IMR-90 (cell line): ENCODE results near the gene SLCO2B1. TPM values are rescaled to one million over a fixed set of nuclear protein-coding genes. Genes with fewer than 3 reads are reported as not detected.

Experiments
- ATAC-seq: fragments of 200-7000 bp; cut with Tn5 transposase; 2 replicates; pipeline ENCODE4 v1.9.1; 2020; ENCODE audit warnings: low read depth, mild to moderate bottlenecking, moderate library complexity
- BruUV-seq: library from RNA; stranded (reverse); fragments of 400-500 nt; replicated peaks from 2 replicates; lab custom pipeline; 2021; lab: Mats Ljungman, UMichigan
- CTCF ChIA-PET: fragments of 300-600 bp; formaldehyde crosslinking; extraction: SDS; loops from one replicate; lab custom pipeline; 2021; ENCODE audit warnings: antibody characterized with exemption; lab: Yijun Ruan, JAX
- POLR2A ChIA-PET: fragments of 300-600 bp; sonication (Branson Sonifier 250); formaldehyde crosslinking; loops from one replicate; lab custom pipeline; 2022; ENCODE audit warnings: antibody characterized with exemption; ENCODE audit not compliant: unreplicated experiment; lab: Charles Lee
- DNase-seq: peaks from one replicate; pipeline ENCODE4 v3.0.0; 2013
- H2AFZ ChIP-seq: replicated peaks from 2 replicates; pipeline ENCODE3; 2013; ENCODE audit warnings: low read length, mild to moderate bottlenecking; ENCODE audit not compliant: poor library complexity
- H2AK5ac ChIP-seq: 2 replicates; pipeline ENCODE4 v1.6.1; 2013; ENCODE audit warnings: low read depth, low read length, inconsistent platforms
- H2AK9ac ChIP-seq: replicated peaks from 2 replicates; pipeline ENCODE3; 2013; ENCODE audit warnings: mild to moderate bottlenecking, low read depth, low read length, moderate library complexity; ENCODE audit not compliant: poor library complexity
- H2BK120ac ChIP-seq: 2 replicates; pipeline ENCODE4 v1.6.1; 2013; ENCODE audit warnings: low read depth, low read length, inconsistent platforms
- H2BK15ac ChIP-seq: 3 replicates; pipeline ENCODE4 v1.6.1; 2013; ENCODE audit warnings: low read depth, low read length, inconsistent platforms
- H2BK20ac ChIP-seq: 2 replicates; pipeline ENCODE4 v1.6.1; 2013; ENCODE audit warnings: low read depth, mild to moderate bottlenecking, inconsistent platforms, low read length, moderate library complexity
- H2BK5ac ChIP-seq: 2 replicates; pipeline ENCODE4 v1.6.1; 2013; ENCODE audit warnings: mild to moderate bottlenecking, low read depth, low read length, inconsistent platforms; ENCODE audit not compliant: poor library complexity, severe bottlenecking
- H3K14ac ChIP-seq: replicated peaks from 2 replicates; pipeline ENCODE4 v1.6.1; 2013; ENCODE audit warnings: low read depth, low read length, inconsistent platforms
- H3K18ac ChIP-seq: 2 replicates; pipeline ENCODE4 v1.6.1; 2013; ENCODE audit warnings: low read depth, low read length, control low read depth
- H3K23ac ChIP-seq: 2 replicates; pipeline ENCODE4 v1.6.1; 2013; ENCODE audit warnings: low read depth, low read length, inconsistent platforms
- H3K27ac ChIP-seq: 2 replicates; pipeline ENCODE4 v1.5.1; 2013; ENCODE audit warnings: mild to moderate bottlenecking, control low read depth, low read length; ENCODE audit not compliant: insufficient read depth
- H3K27me3 ChIP-seq: 2 replicates; pipeline ENCODE4 v1.6.1; 2013; ENCODE audit warnings: low read length; ENCODE audit not compliant: control insufficient read depth, insufficient read depth
- H3K36me3 ChIP-seq: 2 replicates; pipeline ENCODE4 v1.6.1; 2013; ENCODE audit warnings: low read length, mixed read lengths; ENCODE audit not compliant: control insufficient read depth, insufficient read depth
- H3K4ac ChIP-seq: 2 replicates; pipeline ENCODE4 v1.6.1; 2013; ENCODE audit warnings: low read depth, low read length, inconsistent platforms
- H3K4me1 ChIP-seq: 2 replicates; pipeline ENCODE4 v1.6.1; 2013; ENCODE audit warnings: low read length, mixed read lengths; ENCODE audit not compliant: control insufficient read depth, insufficient read depth
- H3K4me2 ChIP-seq: 2 replicates; pipeline ENCODE4 v1.6.1; 2013; ENCODE audit warnings: low read depth, mild to moderate bottlenecking, control low read depth, low read length, moderate library complexity
- H3K4me3 ChIP-seq: 2 replicates; pipeline ENCODE4 v1.5.1; 2013; ENCODE audit warnings: low read depth, mild to moderate bottlenecking, control low read depth, low read length, moderate library complexity; ENCODE audit not compliant: insufficient read depth
- H3K56ac ChIP-seq: 2 replicates; pipeline ENCODE4 v1.6.1; 2013; ENCODE audit warnings: low read length, inconsistent platforms; ENCODE audit not compliant: insufficient read depth; ENCODE audit errors: extremely low read depth
- H3K79me1 ChIP-seq, 2 experiments: 2 replicates each; pipeline ENCODE4 v1.6.1; 2013; ENCODE audit warnings: low read length in 2 of 2, inconsistent platforms in 1 of 2, low read depth in 1 of 2
- H3K9ac ChIP-seq: 2 replicates; pipeline ENCODE4 v1.6.1; 2013; ENCODE audit warnings: low read depth, low read length, control low read depth
- H3K9me1 ChIP-seq: 2 replicates; pipeline ENCODE4 v1.6.1; 2013; ENCODE audit warnings: low read length, inconsistent platforms; ENCODE audit not compliant: insufficient read depth
- H3K9me3 ChIP-seq: 2 replicates; pipeline ENCODE4 v1.6.1; 2013; ENCODE audit warnings: low read length; ENCODE audit not compliant: control insufficient read depth, insufficient read depth
- H4K20me1 ChIP-seq: 2 replicates; pipeline ENCODE4 v1.6.1; 2013; ENCODE audit warnings: low read length, inconsistent platforms; ENCODE audit not compliant: insufficient read depth
- H4K5ac ChIP-seq: 2 replicates; pipeline ENCODE4 v1.6.1; 2013; ENCODE audit warnings: mild to moderate bottlenecking, low read depth, low read length, control low read depth
- H4K8ac ChIP-seq, 2 experiments: 2 replicates each; pipeline ENCODE4 v1.6.1; 2013; ENCODE audit warnings: low read depth in 2 of 2, low read length in 2 of 2, control low read depth in 1 of 2, inconsistent platforms in 1 of 2
- H4K91ac ChIP-seq: 2 replicates; pipeline ENCODE4 v1.6.1; 2013; ENCODE audit warnings: low read depth, low read length, inconsistent platforms; ENCODE audit not compliant: insufficient read depth
- BHLHE40 ChIP-seq: fragments of 150-350 bp; IDR thresholded peaks from 2 replicates; pipeline ENCODE4 v1.6.1; 2016; ENCODE audit warnings: mild to moderate bottlenecking, low read depth, low read length
- CEBPB ChIP-seq: IDR thresholded peaks from 2 replicates; pipeline ENCODE4 v1.6.1; 2012; ENCODE audit warnings: low read depth, low read length, improper control_type of control experiment
- CHD1 ChIP-seq: IDR thresholded peaks from 2 replicates; pipeline ENCODE4 v1.6.1; 2012; ENCODE audit warnings: low read depth, low read length, improper control_type of control experiment
- FOS ChIP-seq: fragments of 150-350 bp; IDR thresholded peaks from 2 replicates; pipeline ENCODE4 v1.6.1; 2016; ENCODE audit warnings: low read depth, low read length
- MAFK ChIP-seq: IDR thresholded peaks from 2 replicates; pipeline ENCODE4 v1.6.1; 2012; ENCODE audit warnings: low read depth, low read length, improper control_type of control experiment
- MAZ ChIP-seq: IDR thresholded peaks from 2 replicates; pipeline ENCODE4 v1.6.1; 2012; ENCODE audit warnings: low read depth, mild to moderate bottlenecking, low read length, improper control_type of control experiment, moderate library complexity, borderline replicate concordance
- MXI1 ChIP-seq: IDR thresholded peaks from 2 replicates; pipeline ENCODE4 v1.6.1; 2012; ENCODE audit warnings: low read depth, mild to moderate bottlenecking, low read length, moderate library complexity, borderline replicate concordance
- NFE2L2 ChIP-seq: fragments of 150-350 bp; IDR thresholded peaks from 2 replicates; pipeline ENCODE4 v1.6.1; 2016; ENCODE audit warnings: low read depth, mild to moderate bottlenecking, low read length
- POLR2A ChIP-seq: IDR thresholded peaks from 2 replicates; pipeline ENCODE4 v1.6.1; 2012; ENCODE audit warnings: mild to moderate bottlenecking, low read depth, low read length
- RAD21 ChIP-seq: IDR thresholded peaks from 2 replicates; pipeline ENCODE4 v1.6.1; 2012; ENCODE audit warnings: low read length, improper control_type of control experiment
- RCOR1 ChIP-seq: IDR thresholded peaks from 2 replicates; pipeline ENCODE4 v1.6.1; 2012; ENCODE audit warnings: mild to moderate bottlenecking, low read length, improper control_type of control experiment; ENCODE audit not compliant: insufficient replicate concordance
- RFX5 ChIP-seq: IDR thresholded peaks from 2 replicates; pipeline ENCODE4 v1.8.0; 2012; ENCODE audit warnings: low read depth, mild to moderate bottlenecking, low read length, moderate library complexity
- SMC3 ChIP-seq: fragments of 150-350 bp; IDR thresholded peaks from 2 replicates; pipeline ENCODE4 v1.6.1; 2016; ENCODE audit warnings: low read depth, mild to moderate bottlenecking, antibody characterized with exemption, low read length, moderate library complexity
- WGBS, 2 experiments: methylation state at CpG; one replicate each; pipeline versions ENCODE4 v1.1.5 to v1.1.7; 2013; ENCODE audit warnings: missing lambda C conversion rate in 2 of 2; ENCODE audit not compliant: insufficient read length in 1 of 2; ENCODE audit errors: extremely low coverage in 2 of 2; 5-methylcytosine and 5-hydroxymethylcytosine counted together
- dilution Hi-C: fragments of 300-500 bp; cut with HindIII; formaldehyde crosslinking; loops from one replicate; pipeline ENCODE4 v1.14.3; 2018; ENCODE audit warnings: low sequenced_read_pairs; ENCODE audit not compliant: unreplicated experiment
- in situ Hi-C: fragments of 300-500 bp; cut with MboI; formaldehyde crosslinking; loops from 3 replicates; pipeline ENCODE4 v1.14.3; 2019; ENCODE audit warnings: low sequenced_read_pairs, inconsistent platforms, mixed read lengths
- intact Hi-C: fragments of 100-400 bp; cut with micrococcal nuclease; formaldehyde crosslinking; loops from 2 replicates; pipeline ENCODE4 v1.10.0; 2022
- polyA plus RNA-seq, 3 experiments: library from polyadenylated mRNA; depleted of rRNA; stranded (reverse); fragments of >200 nt; gene quantifications; 2 replicates each; pipeline ENCODE4 v1.2.3, GENCODE V29; 2012; ENCODE audit warnings: low replicate concordance in 1 of 3
- total RNA-seq: library from RNA; depleted of rRNA; stranded (reverse); fragments of >200 nt; gene quantifications from 2 replicates; pipeline ENCODE4 v1.2.3, GENCODE V29; 2012
- TF ChIP-seq, protein P1 (sequence below): conservative IDR thresholded peaks from 2 replicates; pipeline ENCODE4 v1.5.1; 2012; ENCODE audit warnings: mild to moderate bottlenecking, low read depth, low read length, improper control_type of control experiment
- TF ChIP-seq, protein P2 (sequence below): fragments of 150-350 bp; IDR thresholded peaks from 2 replicates; pipeline ENCODE4 v1.6.1; 2017; ENCODE audit warnings: mild to moderate bottlenecking, antibody characterized with exemption, low read length, low read depth
- TF ChIP-seq, protein P3 (sequence below): fragments of 150-350 bp; IDR thresholded peaks from 2 replicates; pipeline ENCODE4 v1.6.1; 2016; ENCODE audit warnings: low read depth, mild to moderate bottlenecking, low read length, moderate library complexity, borderline replicate concordance

Gene SLCO2B1
- total and polyA plus RNA-seq, 2 of the 4 experiments (the other 2 are of a cell fraction), result not detected

DNA sequence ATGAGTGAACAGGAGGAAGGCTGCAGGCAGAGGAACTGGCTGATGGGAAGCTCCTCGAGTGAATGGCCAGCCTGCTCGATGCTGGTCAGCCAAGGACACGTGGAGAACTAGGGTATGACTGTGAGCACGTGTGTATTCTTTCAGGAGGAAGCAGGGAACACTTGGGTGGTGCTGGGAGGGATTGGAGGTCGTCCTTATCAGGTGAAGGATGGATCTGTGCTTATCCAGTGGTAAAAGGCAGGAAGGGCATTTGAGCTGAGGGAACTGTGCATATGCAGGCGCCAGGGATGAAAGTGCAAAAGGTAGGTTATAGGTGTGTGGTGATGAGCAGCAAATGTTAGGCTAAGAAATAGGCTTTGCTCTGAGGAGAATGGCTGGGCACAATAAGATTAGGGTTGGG, 9.7 kb upstream of the SLCO2B1 start:
- dilution Hi-C loops (no loop called here), in situ Hi-C loops (no loop called here), intact Hi-C loops (no loop called here)
- H2AK9ac ChIP-seq, result no peak overlapping the region
- no peak overlapping the region for H3K14ac ChIP-seq
- H2BK20ac ChIP-seq, result no peak overlapping the region
- peaks cover 19% of the 10 kb centered on the region for H3K27me3 ChIP-seq
- CTCF ChIA-PET, result interaction anchor here (0.7 to 2.9 kb wide), 19 partner anchors 10 to 341 kb away, joined by 3 to 38 read pairs (median 3); partner anchors contain the start of genes NEU3, SLCO2B1 and TPBGL
- peak overlapping the region; percentile 62; the same call in 1 of the 2 replicates for H2AK5ac ChIP-seq
- no peak for DNase-seq
- no peak overlapping the region for H3K23ac ChIP-seq
- 41% methylated on average over 6 of the region's 6 CpGs; no CpG with 5 or more reads in 1 of the 2 experiments for WGBS, 2 experiments
- no peak overlapping the region for H3K18ac ChIP-seq
- H3K4me1 ChIP-seq, result peaks cover 2% of the 10 kb centered on the region; the same call in 1 of the 2 replicates
- no peak overlapping the region for H3K4me3 ChIP-seq
- no peak overlapping the region for H3K56ac ChIP-seq
- H2BK5ac ChIP-seq, result no peak overlapping the region
- H4K91ac ChIP-seq, result no peak overlapping the region
- POLR2A ChIA-PET, result no interaction called here
- no peaks in the 10 kb centered on the region for H3K79me1 ChIP-seq
- no peak overlapping the region for H4K8ac ChIP-seq
- H3K9me3 ChIP-seq, result no peaks in the 10 kb centered on the region
- no peaks in the 10 kb centered on the region for H4K20me1 ChIP-seq
- no peak for ATAC-seq
- no peak overlapping the region for H2AFZ ChIP-seq
- H3K9me1 ChIP-seq, result peaks cover 5% of the 10 kb centered on the region
- no peak overlapping the region for H2BK120ac ChIP-seq
- H3K36me3 ChIP-seq, result no peaks in the 10 kb centered on the region
- H4K5ac ChIP-seq, result no peak overlapping the region
- H2BK15ac ChIP-seq, result no peak overlapping the region
- no peak overlapping the region for H3K4ac ChIP-seq
- H3K27ac ChIP-seq, result no peak overlapping the region
- no TSS peak for BruUV-seq
- H3K9ac ChIP-seq, result no peak overlapping the region
- no peak for TF ChIP-seq RAD21
- TF ChIP-seq MXI1, result no peak
- TF ChIP-seq MAFK, result no peak
- TF ChIP-seq FOS, result no peak
- no peak for TF ChIP-seq RCOR1
- TF ChIP-seq SMC3, result no peak
- no peak for TF ChIP-seq POLR2A
- TF ChIP-seq BHLHE40, result no peak
- no peak for TF ChIP-seq NFE2L2
- no peak for TF ChIP-seq RFX5
- TF ChIP-seq, protein P1, sequence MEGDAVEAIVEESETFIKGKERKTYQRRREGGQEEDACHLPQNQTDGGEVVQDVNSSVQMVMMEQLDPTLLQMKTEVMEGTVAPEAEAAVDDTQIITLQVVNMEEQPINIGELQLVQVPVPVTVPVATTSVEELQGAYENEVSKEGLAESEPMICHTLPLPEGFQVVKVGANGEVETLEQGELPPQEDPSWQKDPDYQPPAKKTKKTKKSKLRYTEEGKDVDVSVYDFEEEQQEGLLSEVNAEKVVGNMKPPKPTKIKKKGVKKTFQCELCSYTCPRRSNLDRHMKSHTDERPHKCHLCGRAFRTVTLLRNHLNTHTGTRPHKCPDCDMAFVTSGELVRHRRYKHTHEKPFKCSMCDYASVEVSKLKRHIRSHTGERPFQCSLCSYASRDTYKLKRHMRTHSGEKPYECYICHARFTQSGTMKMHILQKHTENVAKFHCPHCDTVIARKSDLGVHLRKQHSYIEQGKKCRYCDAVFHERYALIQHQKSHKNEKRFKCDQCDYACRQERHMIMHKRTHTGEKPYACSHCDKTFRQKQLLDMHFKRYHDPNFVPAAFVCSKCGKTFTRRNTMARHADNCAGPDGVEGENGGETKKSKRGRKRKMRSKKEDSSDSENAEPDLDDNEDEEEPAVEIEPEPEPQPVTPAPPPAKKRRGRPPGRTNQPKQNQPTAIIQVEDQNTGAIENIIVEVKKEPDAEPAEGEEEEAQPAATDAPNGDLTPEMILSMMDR, result no peak
- TF ChIP-seq, protein P2, sequence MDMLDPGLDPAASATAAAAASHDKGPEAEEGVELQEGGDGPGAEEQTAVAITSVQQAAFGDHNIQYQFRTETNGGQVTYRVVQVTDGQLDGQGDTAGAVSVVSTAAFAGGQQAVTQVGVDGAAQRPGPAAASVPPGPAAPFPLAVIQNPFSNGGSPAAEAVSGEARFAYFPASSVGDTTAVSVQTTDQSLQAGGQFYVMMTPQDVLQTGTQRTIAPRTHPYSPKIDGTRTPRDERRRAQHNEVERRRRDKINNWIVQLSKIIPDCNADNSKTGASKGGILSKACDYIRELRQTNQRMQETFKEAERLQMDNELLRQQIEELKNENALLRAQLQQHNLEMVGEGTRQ, result no peak
- TF ChIP-seq MAZ, result no peak
- no peak for TF ChIP-seq CHD1
- TF ChIP-seq, protein P3, sequence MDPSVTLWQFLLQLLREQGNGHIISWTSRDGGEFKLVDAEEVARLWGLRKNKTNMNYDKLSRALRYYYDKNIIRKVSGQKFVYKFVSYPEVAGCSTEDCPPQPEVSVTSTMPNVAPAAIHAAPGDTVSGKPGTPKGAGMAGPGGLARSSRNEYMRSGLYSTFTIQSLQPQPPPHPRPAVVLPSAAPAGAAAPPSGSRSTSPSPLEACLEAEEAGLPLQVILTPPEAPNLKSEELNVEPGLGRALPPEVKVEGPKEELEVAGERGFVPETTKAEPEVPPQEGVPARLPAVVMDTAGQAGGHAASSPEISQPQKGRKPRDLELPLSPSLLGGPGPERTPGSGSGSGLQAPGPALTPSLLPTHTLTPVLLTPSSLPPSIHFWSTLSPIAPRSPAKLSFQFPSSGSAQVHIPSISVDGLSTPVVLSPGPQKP, result no peak
- TF ChIP-seq CEBPB, result no peak
- no peak overlapping the region for H3K4me2 ChIP-seq
